Peyer's patch (tissue), 4 donors: ENCODE data around the gene NME7. TPM values are rescaled to one million over a fixed set of nuclear protein-coding genes. Genes with fewer than 3 reads are reported as not detected.

Source experiments
- DNase-seq, 3 donors: peaks; one replicate each; pipeline ENCODE4 v3.0.0-alpha.2; 2017 to 2019
- H3K27ac ChIP-seq, 4 donors: fragments of 200-600 bp; sonication (generic); one replicate each; pipeline ENCODE4 v1.5.1; 2016 to 2019
- H3K27me3 ChIP-seq, 2 donors: fragments of 200-600 bp; sonication (generic); one replicate each; pipeline ENCODE4 v1.5.1; 2019
- H3K36me3 ChIP-seq, 3 donors: fragments of 200-600 bp; sonication (generic); one replicate each; pipeline ENCODE4 v1.5.1; 2016 to 2019
- H3K4me1 ChIP-seq, 4 donors: fragments of 200-600 bp; sonication (generic); one replicate each; pipeline ENCODE4 v1.5.1; 2016 to 2019
- H3K4me3 ChIP-seq, 4 donors: fragments of 200-600 bp; sonication (generic); 1 replicate in 3 of 4; 2 replicates in 1 of 4; pipeline ENCODE4 v1.5.1; 2016 to 2019; ENCODE audit warnings: mild to moderate bottlenecking in 1 of 4
- H3K9me3 ChIP-seq, 4 donors: fragments of 200-600 bp; sonication (generic); one replicate each; pipeline ENCODE4 v1.5.1; 2016 to 2019; ENCODE audit warnings: mild to moderate bottlenecking in 1 of 4
- POLR2A ChIP-seq, 2 donors: fragments of 450-650 bp; IDR thresholded peaks; one replicate each; pipeline ENCODE4 v1.5.1; 2017; ENCODE audit warnings: antibody characterized with exemption in 2 of 2, mild to moderate bottlenecking in 2 of 2, moderate library complexity in 2 of 2
- total RNA-seq, 4 donors: library from RNA; depleted of rRNA; stranded (reverse); fragments of >200 nt; gene quantifications; one replicate each; pipeline ENCODE4 v1.1.0, GENCODE V29; 2016
- TF ChIP-seq, protein P1 (sequence below), 6 experiments: fragments of 450-650 bp in 4 of 6; fragments of 200-600 bp in 2 of 6; sonication (generic) in 1 of 6; IDR thresholded peaks; one replicate each; pipeline ENCODE4 v1.5.1; 2017 to 2019; ENCODE audit warnings: antibody characterized with exemption in 6 of 6, mild to moderate bottlenecking in 3 of 6, moderate library complexity in 1 of 6

The NME7 gene
- total RNA-seq, 4 donors from 2014 or later, result 3.3 to 12.7 (median 4.6) TPM

DNA sequence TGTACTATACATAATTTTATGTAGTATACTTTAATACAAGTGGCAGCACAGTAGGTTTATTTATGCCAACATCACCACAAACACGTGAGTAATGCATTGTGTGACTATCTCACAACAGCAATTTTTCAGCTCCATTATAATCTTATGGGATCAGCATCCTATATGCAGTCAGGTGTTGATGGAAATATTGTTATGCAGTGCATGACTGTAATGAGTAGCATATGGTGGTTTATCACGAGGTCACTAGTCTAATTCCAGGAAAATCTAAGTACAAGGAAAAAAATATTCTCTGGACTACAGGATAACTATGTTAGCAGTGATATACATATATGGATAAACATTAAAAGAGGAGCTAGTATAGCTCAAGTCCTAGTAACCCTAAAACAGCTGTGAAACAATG lies 192.1 kb downstream of the NME7 start:
- Histone ChIP-seq H3K36me3 (no peaks in the 10 kb centered on the region), H3K27me3 (no peaks in the 10 kb centered on the region), H3K4me1 (no peaks in the 10 kb centered on the region), H3K27ac (no peak overlapping the region), H3K9me3 (no peaks in the 10 kb centered on the region), H3K4me3 (no peak overlapping the region)
- no peak for DNase-seq
- no peak for TF ChIP-seq POLR2A (IDR thresholded peaks at IDR 0.05)

DNA sequence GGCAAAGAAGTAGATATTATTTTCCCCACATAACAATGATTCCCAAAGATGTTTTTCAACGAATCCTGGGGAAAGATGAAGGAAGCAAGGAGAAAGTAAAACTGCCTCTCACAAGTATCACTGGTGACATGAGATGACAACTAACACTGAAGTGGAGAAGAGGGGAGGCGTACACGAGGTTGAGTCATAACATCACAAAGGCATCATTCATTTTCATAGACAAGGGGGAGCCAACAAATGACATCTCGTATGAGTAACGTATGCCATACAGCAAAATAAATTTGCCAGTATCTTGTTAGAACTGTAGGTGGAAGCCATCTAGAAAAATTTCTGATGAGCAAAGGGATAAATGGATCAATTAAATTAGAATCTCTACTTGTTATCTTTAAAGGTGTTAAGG lies 204.5 kb downstream of the NME7 start:
- no peak for TF ChIP-seq POLR2A (IDR thresholded peaks at IDR 0.05)
- TF ChIP-seq, protein P1, sequence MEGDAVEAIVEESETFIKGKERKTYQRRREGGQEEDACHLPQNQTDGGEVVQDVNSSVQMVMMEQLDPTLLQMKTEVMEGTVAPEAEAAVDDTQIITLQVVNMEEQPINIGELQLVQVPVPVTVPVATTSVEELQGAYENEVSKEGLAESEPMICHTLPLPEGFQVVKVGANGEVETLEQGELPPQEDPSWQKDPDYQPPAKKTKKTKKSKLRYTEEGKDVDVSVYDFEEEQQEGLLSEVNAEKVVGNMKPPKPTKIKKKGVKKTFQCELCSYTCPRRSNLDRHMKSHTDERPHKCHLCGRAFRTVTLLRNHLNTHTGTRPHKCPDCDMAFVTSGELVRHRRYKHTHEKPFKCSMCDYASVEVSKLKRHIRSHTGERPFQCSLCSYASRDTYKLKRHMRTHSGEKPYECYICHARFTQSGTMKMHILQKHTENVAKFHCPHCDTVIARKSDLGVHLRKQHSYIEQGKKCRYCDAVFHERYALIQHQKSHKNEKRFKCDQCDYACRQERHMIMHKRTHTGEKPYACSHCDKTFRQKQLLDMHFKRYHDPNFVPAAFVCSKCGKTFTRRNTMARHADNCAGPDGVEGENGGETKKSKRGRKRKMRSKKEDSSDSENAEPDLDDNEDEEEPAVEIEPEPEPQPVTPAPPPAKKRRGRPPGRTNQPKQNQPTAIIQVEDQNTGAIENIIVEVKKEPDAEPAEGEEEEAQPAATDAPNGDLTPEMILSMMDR (IDR thresholded peaks at IDR 0.05), result no peak
- peaks cover 0 to 9% (median 0%) of the 10 kb centered on the region in 4 donors for H3K4me1 ChIP-seq
- H3K27me3 ChIP-seq, result no peaks in the 10 kb centered on the region
- H3K36me3 ChIP-seq, result no peaks in the 10 kb centered on the region
- no peaks in the 10 kb centered on the region for H3K9me3 ChIP-seq
- no peak for DNase-seq
- no peak overlapping the region for H3K4me3 ChIP-seq
- H3K27ac ChIP-seq, result no peak overlapping the region

DNA sequence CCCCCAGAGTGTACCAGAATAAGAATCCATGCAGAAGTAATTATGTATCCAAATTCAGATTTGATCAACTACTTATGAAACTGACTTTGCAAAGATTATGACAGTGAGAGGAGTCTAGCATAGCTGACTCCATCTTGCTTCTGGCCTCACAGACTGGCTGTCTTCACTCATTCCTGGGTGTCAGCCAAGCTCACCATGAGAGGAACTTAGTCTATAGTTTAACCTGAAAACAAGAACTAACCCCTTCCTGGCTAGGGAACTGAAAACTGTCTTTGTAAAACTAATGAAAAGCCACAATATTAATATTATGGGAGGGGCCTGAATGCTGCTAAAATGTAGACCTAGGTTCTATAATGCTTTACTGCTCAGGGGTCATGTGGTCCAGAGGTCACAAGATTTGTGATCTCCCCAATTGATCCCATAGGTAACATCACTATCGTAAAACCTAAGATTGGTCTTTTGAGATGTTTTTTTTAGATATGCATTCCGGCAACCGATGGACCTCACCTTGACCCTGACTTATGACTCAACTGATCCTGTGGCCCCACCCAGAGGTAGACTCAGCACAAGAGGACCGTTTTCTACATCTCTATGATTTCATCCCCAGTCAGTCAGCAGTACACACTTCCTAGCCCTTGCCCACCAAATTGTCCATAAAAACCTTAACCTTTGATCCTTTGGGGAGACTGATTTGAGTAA lies 206.0 kb downstream of the NME7 start:
- no peaks in the 10 kb centered on the region for H3K9me3 ChIP-seq
- H3K27ac ChIP-seq, result peak overlapping the region in 1 of 4 donors; percentile 21
- H3K36me3 ChIP-seq, result no peaks in the 10 kb centered on the region
- H3K27me3 ChIP-seq, result no peaks in the 10 kb centered on the region
- no peak for TF ChIP-seq POLR2A (IDR thresholded peaks at IDR 0.05)
- TF ChIP-seq, protein P1 (IDR thresholded peaks at IDR 0.05), result peak in 1 of 6 experiments; percentile 16
- peak in 1 of 3 donors; percentile 62 for DNase-seq
- no peak overlapping the region for H3K4me3 ChIP-seq
- peaks cover 0 to 9% (median 0%) of the 10 kb centered on the region in 4 donors for H3K4me1 ChIP-seq

DNA sequence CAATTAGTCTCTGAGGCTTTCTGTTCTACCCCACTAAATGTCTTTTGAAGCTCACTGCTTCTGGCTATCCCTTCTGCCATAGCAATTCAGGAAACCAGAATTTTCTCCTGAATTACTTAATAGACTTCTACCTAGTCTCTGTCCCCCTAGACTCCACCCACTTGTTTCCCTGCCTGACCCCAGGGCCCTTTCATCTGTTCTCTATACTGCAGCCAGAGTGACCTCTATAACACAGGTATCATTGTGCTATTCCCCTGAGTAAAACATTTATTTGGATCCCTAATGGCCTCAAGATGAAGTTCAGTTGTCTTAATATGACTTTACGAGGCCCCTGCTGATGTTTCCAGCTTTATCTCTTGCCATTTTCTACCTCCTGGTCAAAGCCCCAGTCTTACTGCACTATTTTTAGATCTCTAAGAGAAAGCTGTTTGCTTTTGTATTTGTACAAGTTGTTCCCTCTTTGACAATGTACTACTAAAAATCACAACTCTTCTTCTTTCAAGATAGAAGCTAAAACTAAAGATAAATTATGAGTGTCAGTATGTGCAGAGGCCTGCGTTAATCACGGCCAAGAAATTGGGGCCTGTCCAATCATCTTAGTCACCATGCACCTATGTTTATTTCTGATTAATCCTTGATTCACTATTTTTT lies 206.6 kb downstream of the NME7 start:
- H3K4me3 ChIP-seq, result no peak overlapping the region
- no peak for DNase-seq
- peaks cover 0 to 12% (median 0%) of the 10 kb centered on the region in 4 donors for H3K4me1 ChIP-seq
- H3K27me3 ChIP-seq, result no peaks in the 10 kb centered on the region
- TF ChIP-seq, protein P1 (IDR thresholded peaks at IDR 0.05), result no peak
- no peak for TF ChIP-seq POLR2A (IDR thresholded peaks at IDR 0.05)
- H3K27ac ChIP-seq, result peak overlapping the region in 1 of 4 donors; percentile 21
- H3K36me3 ChIP-seq, result no peaks in the 10 kb centered on the region
- H3K9me3 ChIP-seq, result no peaks in the 10 kb centered on the region

GRCh38 chr1:169156580-169156979 lies 211.0 kb downstream of the NME7 start:
- TF ChIP-seq POLR2A (IDR thresholded peaks at IDR 0.05), result no peak
- TF ChIP-seq, protein P1 (IDR thresholded peaks at IDR 0.05), result peak in 3 of 6 experiments; percentile 9 to 47 (median 21)

GRCh38 chr1:169155675-169156074 lies 211.9 kb downstream of the NME7 start:
- Histone ChIP-seq H3K36me3 (no peaks in the 10 kb centered on the region), H3K4me3 (no peak overlapping the region), H3K27ac (peak overlapping the region in 2 of 4 donors; percentile 50 to 53), H3K9me3 (no peaks in the 10 kb centered on the region), H3K4me1 (peaks cover 0 to 24% (median 0%) of the 10 kb centered on the region in 4 donors), H3K27me3 (no peaks in the 10 kb centered on the region)
- TF ChIP-seq POLR2A (IDR thresholded peaks at IDR 0.05), result no peak
- TF ChIP-seq, protein P1 (IDR thresholded peaks at IDR 0.05), result no peak
- no peak for DNase-seq

More at GRCh38 chr1:169156580-169156979, 211.0 kb downstream of the NME7 start:
- no peak overlapping the region for H3K4me3 ChIP-seq
- no peaks in the 10 kb centered on the region for H3K27me3 ChIP-seq
- no peaks in the 10 kb centered on the region for H3K36me3 ChIP-seq
- peak overlapping the region in 2 of 4 donors; percentile 40 to 53 for H3K27ac ChIP-seq
- H3K4me1 ChIP-seq, result peaks cover 0 to 24% (median 0%) of the 10 kb centered on the region in 4 donors
- no peaks in the 10 kb centered on the region for H3K9me3 ChIP-seq
- no peak for DNase-seq
